Skin epidermis (tissue), 12 donors: ENCODE measurements around the gene WT1.

Source experiments
- H3K27ac ChIP-seq, 21 experiments: fragments of 200-600 bp; sonication (generic) in 11 of 21; one replicate each; pipeline ENCODE4 v1.5.0; 2020; ENCODE audit warnings: mild to moderate bottlenecking in 3 of 21, inconsistent platforms in 2 of 21, moderate library complexity in 2 of 21
- H3K4me3 ChIP-seq, 7 experiments: fragments of 200-600 bp; sonication (generic) in 2 of 7; one replicate each; pipeline ENCODE4 v1.5.0; 2020; ENCODE audit warnings: inconsistent platforms in 2 of 7, mild to moderate bottlenecking in 2 of 7, moderate library complexity in 1 of 7

WT1 gene

GRCh38 chr11:32439501-32440210 lies 4.3 kb upstream of the WT1 start:
- no peak overlapping the region for H3K4me3 ChIP-seq
- H3K27ac ChIP-seq = no peak overlapping the region

- H3K27ac ChIP-seq = no peak overlapping the region
- H3K4me3 ChIP-seq = no peak overlapping the region
Measured at GRCh38 chr11:32438866-32439489, 3.6 kb upstream of the WT1 start.

GRCh38 chr11:32438346-32438865 lies 3.1 kb upstream of the WT1 start:
- Histone ChIP-seq H3K4me3 (no peak overlapping the region), H3K27ac (no peak overlapping the region)

- no peak overlapping the region for H3K27ac ChIP-seq
- no peak overlapping the region for H3K4me3 ChIP-seq
Measured at GRCh38 chr11:32437495-32438345, 2.4 kb upstream of the WT1 start.

- no peak overlapping the region for H3K27ac ChIP-seq
- no peak overlapping the region for H3K4me3 ChIP-seq
Measured at GRCh38 chr11:32436751-32437494, 1.6 kb upstream of the WT1 start.

GRCh38 chr11:32435942-32436750 lies 807 bp upstream of the WT1 start:
- H3K4me3 ChIP-seq = peak overlapping the region in 1 of 7 experiments; percentile 24
- H3K27ac ChIP-seq = no peak overlapping the region

- H3K4me3 ChIP-seq = peak overlapping the region in 3 of 7 experiments; percentile 2 to 24 (median 8)
- no peak overlapping the region for H3K27ac ChIP-seq
Measured at GRCh38 chr11:32435152-32435480, 223 bp downstream of the WT1 start.

- H3K4me3 ChIP-seq = peak overlapping the region in 3 of 7 experiments; percentile 2 to 24 (median 8)
- H3K27ac ChIP-seq = no peak overlapping the region
Measured at GRCh38 chr11:32434356-32435151, 785 bp downstream of the WT1 start.

- Histone ChIP-seq H3K27ac (no peak overlapping the region), H3K4me3 (peak overlapping the region in 1 of 7 experiments; percentile 24)
Measured at GRCh38 chr11:32433914-32434355, 1.4 kb downstream of the WT1 start.

- Histone ChIP-seq H3K27ac (no peak overlapping the region), H3K4me3 (peak overlapping the region in 2 of 7 experiments; percentile 4 to 9)
Measured at GRCh38 chr11:32433101-32433913, 2.0 kb downstream of the WT1 start.

GRCh38 chr11:32432565-32432964 lies 2.8 kb downstream of the WT1 start:
- Histone ChIP-seq H3K27ac (no peak overlapping the region), H3K4me3 (no peak overlapping the region)

GRCh38 chr11:32430568-32431381 lies 4.6 kb downstream of the WT1 start:
- H3K27ac ChIP-seq = no peak overlapping the region
- H3K4me3 ChIP-seq = no peak overlapping the region

- Histone ChIP-seq H3K27ac (no peak overlapping the region), H3K4me3 (no peak overlapping the region)
Measured at GRCh38 chr11:32429477-32429876, 5.9 kb downstream of the WT1 start.

- H3K4me3 ChIP-seq = no peak overlapping the region
- no peak overlapping the region for H3K27ac ChIP-seq
Measured at GRCh38 chr11:32428665-32429303, 6.6 kb downstream of the WT1 start.

GRCh38 chr11:32427935-32428664 lies 7.2 kb downstream of the WT1 start:
- no peak overlapping the region for H3K27ac ChIP-seq
- no peak overlapping the region for H3K4me3 ChIP-seq

- Histone ChIP-seq H3K27ac (no peak overlapping the region), H3K4me3 (no peak overlapping the region)
Measured at GRCh38 chr11:32427616-32427934, 7.8 kb downstream of the WT1 start.
